ENCODE data around the gene DDRGK1.

- TF ChIP-seq EZH2phosphoT487 (IDR thresholded peaks at IDR 0.05; ENCODE audit: borderline replicate concordance, low read length), result no peak
- TF ChIP-seq, protein P1, sequence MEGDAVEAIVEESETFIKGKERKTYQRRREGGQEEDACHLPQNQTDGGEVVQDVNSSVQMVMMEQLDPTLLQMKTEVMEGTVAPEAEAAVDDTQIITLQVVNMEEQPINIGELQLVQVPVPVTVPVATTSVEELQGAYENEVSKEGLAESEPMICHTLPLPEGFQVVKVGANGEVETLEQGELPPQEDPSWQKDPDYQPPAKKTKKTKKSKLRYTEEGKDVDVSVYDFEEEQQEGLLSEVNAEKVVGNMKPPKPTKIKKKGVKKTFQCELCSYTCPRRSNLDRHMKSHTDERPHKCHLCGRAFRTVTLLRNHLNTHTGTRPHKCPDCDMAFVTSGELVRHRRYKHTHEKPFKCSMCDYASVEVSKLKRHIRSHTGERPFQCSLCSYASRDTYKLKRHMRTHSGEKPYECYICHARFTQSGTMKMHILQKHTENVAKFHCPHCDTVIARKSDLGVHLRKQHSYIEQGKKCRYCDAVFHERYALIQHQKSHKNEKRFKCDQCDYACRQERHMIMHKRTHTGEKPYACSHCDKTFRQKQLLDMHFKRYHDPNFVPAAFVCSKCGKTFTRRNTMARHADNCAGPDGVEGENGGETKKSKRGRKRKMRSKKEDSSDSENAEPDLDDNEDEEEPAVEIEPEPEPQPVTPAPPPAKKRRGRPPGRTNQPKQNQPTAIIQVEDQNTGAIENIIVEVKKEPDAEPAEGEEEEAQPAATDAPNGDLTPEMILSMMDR (IDR thresholded peaks at IDR 0.05; ENCODE audit: low read depth, low read length, poor library complexity, severe bottlenecking), result no peak
Measured at GRCh38 chr20:3233991-3234498, 29.6 kb upstream of the DDRGK1 start.
